ENCODE results near the gene TACSTD2.

The TACSTD2 gene

GRCh38 chr1:58576325-58576726 is 726 bp downstream of the TACSTD2 start:
- ChIA-PET POLR2A (no interaction called here), CTCF (no interaction called here)
- TF ChIP-seq CTCF (IDR thresholded peaks at IDR 0.05; ENCODE audit: control extremely low read depth, extremely low read depth, low read depth, missing control alignments), result no peak
- DNase-seq (ENCODE audit: extremely low spot score), result no peak

- TF ChIP-seq CTCF (IDR thresholded peaks at IDR 0.05; ENCODE audit: control extremely low read depth, extremely low read depth, low read depth, missing control alignments), result no peak
- DNase-seq (ENCODE audit: extremely low spot score), result no peak
- POLR2A ChIA-PET, result no interaction called here
- CTCF ChIA-PET, result no interaction called here
Observed at GRCh38 chr1:58575551-58576324, 1.3 kb downstream of the TACSTD2 start.

- ChIA-PET CTCF (interaction anchor here (1.1 to 1.4 kb wide), 2 partner anchors 28 to 29 kb away, joined by 3 to 4 read pairs; no protein-coding TSS in a partner anchor), POLR2A (interaction anchor here (0.6 kb wide), 1 partner anchor 394 kb away, joined by 3 read pairs; no protein-coding TSS in a partner anchor)
- DNase-seq (ENCODE audit: extremely low spot score), result no peak
- no peak for TF ChIP-seq CTCF (IDR thresholded peaks at IDR 0.05; ENCODE audit: control extremely low read depth, extremely low read depth, low read depth, missing control alignments)
Observed at GRCh38 chr1:58574816-58575215, 2.2 kb downstream of the TACSTD2 start.

GRCh38 chr1:58573705-58574591 is 3.1 kb downstream of the TACSTD2 start:
- TF ChIP-seq CTCF (IDR thresholded peaks at IDR 0.05; ENCODE audit: control extremely low read depth, extremely low read depth, low read depth, missing control alignments), result no peak
- peak; percentile 76 for DNase-seq (ENCODE audit: extremely low spot score)
- CTCF ChIA-PET, result interaction anchor here (1.0 to 3.1 kb wide), 4 partner anchors 27 to 29 kb away, joined by 3 to 19 read pairs (median 4); partner anchors contain the start of gene OMA1
- POLR2A ChIA-PET, result interaction anchor here (0.6 kb wide), 1 partner anchor 395 kb away, joined by 3 read pairs; no protein-coding TSS in a partner anchor

- DNase-seq (ENCODE audit: extremely low spot score), result no peak
- ChIA-PET POLR2A (no interaction called here), CTCF (interaction anchor here (1.0 to 3.1 kb wide), 5 partner anchors 12 to 1187 kb away, joined by 3 to 19 read pairs (median 4); partner anchors contain the start of gene OMA1)
- no peak for TF ChIP-seq CTCF (IDR thresholded peaks at IDR 0.05; ENCODE audit: control extremely low read depth, extremely low read depth, low read depth, missing control alignments)
Observed at GRCh38 chr1:58573138-58573537, 3.9 kb downstream of the TACSTD2 start.

- ChIA-PET CTCF (interaction anchor here (0.9 to 3.1 kb wide), 5 partner anchors 11 to 1187 kb away, joined by 3 to 19 read pairs (median 4); partner anchors contain the start of gene OMA1), POLR2A (no interaction called here)
- no peak for DNase-seq (ENCODE audit: extremely low spot score)
- no peak for TF ChIP-seq CTCF (IDR thresholded peaks at IDR 0.05; ENCODE audit: control extremely low read depth, extremely low read depth, low read depth, missing control alignments)
Observed at GRCh38 chr1:58572690-58573089, 4.4 kb downstream of the TACSTD2 start.
